ENCODE measurements around the gene PSTPIP2. TPM values are rescaled to one million over a fixed set of nuclear protein-coding genes. Genes with fewer than 3 reads are reported as not detected.
A peak's percentile ranks its signal among the peaks of the same experiment; 100 is the strongest.
"Not testable (repeated sequence)": the region's sequence is repeated elsewhere in the genome, so short reads cannot be mapped to it uniquely, and the experiment has no call there.

PSTPIP2 gene
- total RNA-seq, 1 experiment from 2014 or later = not detected

GRCh38 chr18:45967007-45967706 is 104.9 kb downstream of the PSTPIP2 start, which contains the start of gene EPG5:
TSS of gene EPG5 (minus strand) at chr18:45967329. CDS start at chr18:45967239, 90 bp downstream.
- H3K4me1 ChIP-seq (replicated peaks; ENCODE audit: insufficient read depth) = peaks cover 13% of the 10 kb centered on the region; the same call in 1 of the 2 replicates
- H3K4me3 ChIP-seq = peak within 1 kb of the TSS; percentile 98
- no peaks in the 10 kb centered on the region for H3K9me3 ChIP-seq (ENCODE audit: insufficient read depth, low read depth)
- ChIA-PET POLR2A (ENCODE audit: unreplicated experiment) (no interaction called here), CTCF (no interaction called here)
- H2AFZ ChIP-seq = peak within 1 kb of the TSS; percentile 91
- H3K9me2 ChIP-seq (ENCODE audit: insufficient read depth) = no peaks in the 10 kb centered on the region
- intact Hi-C loops (cut with micrococcal nuclease; ENCODE audit: unreplicated experiment) = no loop called here
- H3F3A ChIP-seq (ENCODE audit: insufficient read depth, low read depth) = no peaks in the 10 kb centered on the region
- no peaks in the 10 kb centered on the region for H3K36me3 ChIP-seq (ENCODE audit: low read depth)
- no TSS peak for BruUV-seq (replicated peaks)
- peaks cover 38% of the 10 kb centered on the region for H3K79me2 ChIP-seq (ENCODE audit: low read depth)
- DNase-seq = peak; percentile 92 to 95
- TF ChIP-seq EZH2 (IDR thresholded peaks at IDR 0.05; ENCODE audit: low read depth) = no peak
- no peak for TF ChIP-seq CTCF (conservative IDR thresholded peaks at IDR 0.05)
- H3K27me3 ChIP-seq (ENCODE audit: insufficient read depth, low read depth) = no peaks in the 10 kb centered on the region
- peak within 1 kb of the TSS; percentile 87 for H3K4me2 ChIP-seq
- H3K27ac ChIP-seq = peak within 1 kb of the TSS; percentile 25
- no peaks in the 10 kb centered on the region for H4K20me1 ChIP-seq (ENCODE audit: insufficient read depth)

DNA sequence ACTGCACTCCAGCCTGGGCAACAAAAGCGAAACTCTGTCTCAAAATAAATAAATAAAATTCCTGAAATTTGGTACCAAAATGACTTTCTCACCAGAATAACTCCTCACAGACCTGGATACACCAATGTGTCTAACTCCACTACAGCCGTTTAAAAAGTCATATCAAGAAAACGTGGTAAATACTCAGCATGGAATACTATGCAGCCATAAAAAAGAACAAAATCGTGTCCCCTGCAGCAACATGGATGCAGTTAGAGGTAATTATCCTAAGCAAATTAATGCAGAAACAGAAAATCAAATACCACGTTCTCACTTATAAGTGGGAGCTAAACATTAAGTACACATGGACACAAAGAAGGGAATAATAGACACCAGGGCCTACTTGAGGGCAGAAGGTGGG is 107.1 kb downstream of the PSTPIP2 start:
- H3F3A ChIP-seq (ENCODE audit: insufficient read depth, low read depth); BruUV-seq (replicated peaks); H2AFZ ChIP-seq; H3K9me3 ChIP-seq (ENCODE audit: insufficient read depth, low read depth); H3K27ac ChIP-seq; H3K36me3 ChIP-seq (ENCODE audit: low read depth); intact Hi-C loops (cut with micrococcal nuclease; ENCODE audit: unreplicated experiment); H3K4me3 ChIP-seq; DNase-seq; H3K27me3 ChIP-seq (ENCODE audit: insufficient read depth, low read depth); H4K20me1 ChIP-seq (ENCODE audit: insufficient read depth); H3K9me2 ChIP-seq (ENCODE audit: insufficient read depth); POLR2A ChIA-PET (ENCODE audit: unreplicated experiment); CTCF ChIA-PET: not testable (repeated sequence)
- Histone ChIP-seq H3K4me1 (replicated peaks; ENCODE audit: insufficient read depth) (peaks cover 14% of the 10 kb centered on the region; the same call in 1 of the 2 replicates), H3K4me2 (peak overlapping the region; percentile 68; the same call in 1 of the 2 replicates), H3K79me2 (ENCODE audit: low read depth) (peaks cover 46% of the 10 kb centered on the region)

DNA sequence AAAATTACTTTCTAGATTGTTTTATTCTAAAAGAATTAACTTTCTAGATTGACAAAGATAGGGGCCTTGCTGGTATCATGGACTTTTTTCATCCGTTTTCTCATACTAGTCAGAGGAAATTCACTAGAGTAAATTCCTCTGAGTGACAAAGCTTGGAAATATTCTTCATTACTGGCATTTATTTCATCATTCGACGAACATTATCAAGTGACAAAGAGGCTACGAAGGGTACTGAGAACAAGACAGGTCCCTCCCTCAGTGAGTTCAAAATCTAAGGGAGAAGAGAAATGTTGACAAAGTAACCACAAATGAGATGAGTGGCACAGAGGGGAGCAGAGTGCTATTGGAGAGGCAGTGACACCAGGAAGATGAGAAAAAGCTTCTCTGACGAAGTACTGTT is 109.2 kb downstream of the PSTPIP2 start:
- H3K4me3 ChIP-seq = no peak overlapping the region
- intact Hi-C loops (cut with micrococcal nuclease; ENCODE audit: unreplicated experiment) = no loop called here
- H3K4me2 ChIP-seq = no peak overlapping the region
- ChIA-PET POLR2A (ENCODE audit: unreplicated experiment) (no interaction called here), CTCF (no interaction called here)
- no peaks in the 10 kb centered on the region for H3K9me2 ChIP-seq (ENCODE audit: insufficient read depth)
- no peak overlapping the region for H2AFZ ChIP-seq
- no peak for DNase-seq
- no peak for TF ChIP-seq CTCF (conservative IDR thresholded peaks at IDR 0.05)
- TF ChIP-seq EZH2 (IDR thresholded peaks at IDR 0.05; ENCODE audit: low read depth) = no peak
- peaks cover 55% of the 10 kb centered on the region for H3K79me2 ChIP-seq (ENCODE audit: low read depth)
- H4K20me1 ChIP-seq (ENCODE audit: insufficient read depth) = no peaks in the 10 kb centered on the region
- no peaks in the 10 kb centered on the region for H3K36me3 ChIP-seq (ENCODE audit: low read depth)
- no peaks in the 10 kb centered on the region for H3K27me3 ChIP-seq (ENCODE audit: insufficient read depth, low read depth)
- no peaks in the 10 kb centered on the region for H3K9me3 ChIP-seq (ENCODE audit: insufficient read depth, low read depth)
- H3F3A ChIP-seq (ENCODE audit: insufficient read depth, low read depth) = no peaks in the 10 kb centered on the region
- no peak overlapping the region for H3K27ac ChIP-seq
- peaks cover 14% of the 10 kb centered on the region; the same call in 1 of the 2 replicates for H3K4me1 ChIP-seq (replicated peaks; ENCODE audit: insufficient read depth)
- BruUV-seq (replicated peaks) = no TSS peak

Measured in PC-9 (cell line).